ENCODE results near the gene VAT1L. TPM values are rescaled to one million over a fixed set of nuclear protein-coding genes. Genes with fewer than 3 reads are reported as not detected.

VAT1L gene
- total and polyA plus RNA-seq, 10 of the 15 experiments (the other 5 are each of a cell fraction or from before 2014, with no cell fraction given): 0.06 to 0.18 (median 0.10) TPM; not detected in 5

GRCh38 chr16:77761204-77761603 lies 27.2 kb upstream of the VAT1L start:
- ChIA-PET RAD21 (ENCODE audit: unreplicated experiment) (no interaction called here), SMC1A (ENCODE audit: uncharacterized antibody, unreplicated experiment) (no interaction called here), POLR2A (no interaction called here), CTCF (interaction anchor here (0.6 kb wide), 3 partner anchors 34 to 85 kb away, joined by 3 read pairs; no protein-coding TSS in a partner anchor)
- no peak overlapping the region for H3K4me2 ChIP-seq (ENCODE audit: control insufficient read depth, insufficient read depth)
- DNase-seq (ENCODE audit: low read depth, low spot score) (no peak), ATAC-seq (no peak), FAIRE-seq (no peak)
- no peak overlapping the region for H3K9ac ChIP-seq (ENCODE audit: control insufficient read depth, insufficient read depth, low read length)
- in situ Hi-C loops (cut with MboI) (no loop called here), intact Hi-C loops (cut with micrococcal nuclease; ENCODE audit: unreplicated experiment) (no loop called here)
- H3K27ac ChIP-seq (ENCODE audit: control insufficient read depth, insufficient read depth): no peak overlapping the region
- H3K79me2 ChIP-seq (ENCODE audit: control insufficient read depth, insufficient read depth, low read length): no peaks in the 10 kb centered on the region
- H3K9me3 ChIP-seq (replicated peaks; ENCODE audit: control insufficient read depth, insufficient read depth, low read length): no peaks in the 10 kb centered on the region
- BruUV-seq (replicated peaks): no TSS peak
- TF ChIP-seq RCOR1 (conservative IDR thresholded peaks at IDR 0.05; ENCODE audit: low read depth, low read length) (no peak), NFYA (IDR thresholded peaks at IDR 0.05; ENCODE audit: borderline replicate concordance, low read depth, low read length) (no peak), PRDM15 (CRISPR knock-in tag; IDR thresholded peaks at IDR 0.05) (no peak), REST (IDR thresholded peaks at IDR 0.05; ENCODE audit: low read depth, low read length) (no peak), ZBTB11 (CRISPR knock-in tag; IDR thresholded peaks at IDR 0.05) (no peak), ZBTB4 (CRISPR knock-in tag; IDR thresholded peaks at IDR 0.05) (no peak), FOXK2 (IDR thresholded peaks at IDR 0.05) (no peak), SUPT20H (IDR thresholded peaks at IDR 0.05; ENCODE audit: borderline replicate concordance, control insufficient read depth, low read depth, low read length) (no peak), POLR2AphosphoS2 (IDR thresholded peaks at IDR 0.05; ENCODE audit: low read depth, low read length) (no peak), TCF12 (IDR thresholded peaks at IDR 0.05; ENCODE audit: low read depth, low read length) (no peak)
- H3K4me1 ChIP-seq (ENCODE audit: control insufficient read depth, insufficient read depth, low read length): no peaks in the 10 kb centered on the region
- no peak overlapping the region for H2AFZ ChIP-seq (ENCODE audit: control insufficient read depth, low read depth, low read length)
- no peak overlapping the region for H3K4me3 ChIP-seq
- H3K36me3 ChIP-seq (ENCODE audit: control insufficient read depth in 2 of 2, insufficient read depth in 2 of 2, low read length in 1 of 2): no peaks in the 10 kb centered on the region
- H4K20me1 ChIP-seq (ENCODE audit: control insufficient read depth, insufficient read depth): no peaks in the 10 kb centered on the region
- 25% methylated on average over 1 of the region's 1 CpG for WGBS (ENCODE audit: insufficient coverage, insufficient replicate concordance, low lambda C conversion rate, missing lambda C conversion rate)
- H3K27me3 ChIP-seq (replicated peaks in 1 of 2; ENCODE audit: control insufficient read depth in 2 of 2, insufficient read depth in 2 of 2, low read length in 1 of 2): no peaks in the 10 kb centered on the region
